ENCODE results near the gene TTC7B.

GRCh38 chr14:90649083-90649482 lies 167.1 kb downstream of the TTC7B start:
- no peak for TF ChIP-seq SMC3 (conservative IDR thresholded peaks at IDR 0.05; ENCODE audit: insufficient read depth, low read depth, low read length)
- TF ChIP-seq CTCF (IDR thresholded peaks at IDR 0.05 in 2 of 3, conservative IDR thresholded peaks at IDR 0.05 in 1 of 3; ENCODE audit: insufficient read depth in 2 of 3, low read depth in 1 of 3, low read length in 3 of 3) = no peak
- no peak for TF ChIP-seq RNF2 (IDR thresholded peaks at IDR 0.05)
- no peak for TF ChIP-seq STAT6 (CRISPR knock-in tag; IDR thresholded peaks at IDR 0.05)

Measured in K562 (cell line).